ENCODE data around the gene KCNQ1. TPM values are rescaled to one million over a fixed set of nuclear protein-coding genes. Genes with fewer than 3 reads are reported as not detected.

The KCNQ1 gene
- total and polyA plus RNA-seq, 9 of the 15 experiments (the other 6 are each of a cell fraction or from before 2014, with no cell fraction given) = 0.44 TPM; not detected in 8

DNA sequence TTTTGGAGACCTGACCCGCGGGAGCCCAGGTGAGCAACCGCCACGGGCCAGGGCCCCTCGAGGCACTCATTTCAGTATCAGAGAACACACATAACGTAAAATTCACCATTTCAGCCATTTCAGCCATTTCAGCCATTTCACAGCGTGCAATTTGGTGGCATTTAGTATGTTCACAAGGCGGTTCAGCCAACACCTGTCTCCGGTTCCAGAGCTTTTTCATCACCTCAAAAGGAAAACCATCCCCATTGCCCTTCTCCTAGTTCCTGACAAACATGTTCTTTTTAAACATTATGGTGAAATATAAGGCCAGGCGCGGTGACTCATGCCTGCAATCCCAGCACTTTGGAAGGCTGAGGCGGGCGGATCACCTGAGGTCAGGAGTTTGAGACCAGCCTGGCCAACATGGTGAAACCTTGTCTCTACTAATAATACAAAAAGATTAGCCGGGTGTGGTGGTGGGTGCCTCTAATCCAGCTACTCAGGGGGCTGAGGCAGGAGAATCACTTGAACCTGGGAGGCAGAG lies 119.3 kb downstream of the KCNQ1 start (continued):
- TF ChIP-seq, protein P1, sequence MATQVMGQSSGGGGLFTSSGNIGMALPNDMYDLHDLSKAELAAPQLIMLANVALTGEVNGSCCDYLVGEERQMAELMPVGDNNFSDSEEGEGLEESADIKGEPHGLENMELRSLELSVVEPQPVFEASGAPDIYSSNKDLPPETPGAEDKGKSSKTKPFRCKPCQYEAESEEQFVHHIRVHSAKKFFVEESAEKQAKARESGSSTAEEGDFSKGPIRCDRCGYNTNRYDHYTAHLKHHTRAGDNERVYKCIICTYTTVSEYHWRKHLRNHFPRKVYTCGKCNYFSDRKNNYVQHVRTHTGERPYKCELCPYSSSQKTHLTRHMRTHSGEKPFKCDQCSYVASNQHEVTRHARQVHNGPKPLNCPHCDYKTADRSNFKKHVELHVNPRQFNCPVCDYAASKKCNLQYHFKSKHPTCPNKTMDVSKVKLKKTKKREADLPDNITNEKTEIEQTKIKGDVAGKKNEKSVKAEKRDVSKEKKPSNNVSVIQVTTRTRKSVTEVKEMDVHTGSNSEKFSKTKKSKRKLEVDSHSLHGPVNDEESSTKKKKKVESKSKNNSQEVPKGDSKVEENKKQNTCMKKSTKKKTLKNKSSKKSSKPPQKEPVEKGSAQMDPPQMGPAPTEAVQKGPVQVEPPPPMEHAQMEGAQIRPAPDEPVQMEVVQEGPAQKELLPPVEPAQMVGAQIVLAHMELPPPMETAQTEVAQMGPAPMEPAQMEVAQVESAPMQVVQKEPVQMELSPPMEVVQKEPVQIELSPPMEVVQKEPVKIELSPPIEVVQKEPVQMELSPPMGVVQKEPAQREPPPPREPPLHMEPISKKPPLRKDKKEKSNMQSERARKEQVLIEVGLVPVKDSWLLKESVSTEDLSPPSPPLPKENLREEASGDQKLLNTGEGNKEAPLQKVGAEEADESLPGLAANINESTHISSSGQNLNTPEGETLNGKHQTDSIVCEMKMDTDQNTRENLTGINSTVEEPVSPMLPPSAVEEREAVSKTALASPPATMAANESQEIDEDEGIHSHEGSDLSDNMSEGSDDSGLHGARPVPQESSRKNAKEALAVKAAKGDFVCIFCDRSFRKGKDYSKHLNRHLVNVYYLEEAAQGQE (IDR thresholded peaks at IDR 0.05; ENCODE audit: borderline replicate concordance) = peak; percentile 19; the same call in 1 of the 2 replicates
- TF ChIP-seq, protein P1 (CRISPR knock-in tag; IDR thresholded peaks at IDR 0.05; ENCODE audit: low read depth) = no peak
